Stimulated activated CD8-positive, alpha-beta memory T cell treated with anti-CD3 and anti-CD28 coated beads, Interleukin-12 subunit alpha, Interleukin-12 subunit beta, amount 100 ng/mL, for 24 hours (primary cell): ENCODE measurements around the gene MRI1.

ENCODE experiments used
- DNase-seq: peaks from one replicate; pipeline ENCODE4 v3.0.0-alpha.2; 2020; ENCODE audit errors: extremely low read depth

MRI1 gene

DNA sequence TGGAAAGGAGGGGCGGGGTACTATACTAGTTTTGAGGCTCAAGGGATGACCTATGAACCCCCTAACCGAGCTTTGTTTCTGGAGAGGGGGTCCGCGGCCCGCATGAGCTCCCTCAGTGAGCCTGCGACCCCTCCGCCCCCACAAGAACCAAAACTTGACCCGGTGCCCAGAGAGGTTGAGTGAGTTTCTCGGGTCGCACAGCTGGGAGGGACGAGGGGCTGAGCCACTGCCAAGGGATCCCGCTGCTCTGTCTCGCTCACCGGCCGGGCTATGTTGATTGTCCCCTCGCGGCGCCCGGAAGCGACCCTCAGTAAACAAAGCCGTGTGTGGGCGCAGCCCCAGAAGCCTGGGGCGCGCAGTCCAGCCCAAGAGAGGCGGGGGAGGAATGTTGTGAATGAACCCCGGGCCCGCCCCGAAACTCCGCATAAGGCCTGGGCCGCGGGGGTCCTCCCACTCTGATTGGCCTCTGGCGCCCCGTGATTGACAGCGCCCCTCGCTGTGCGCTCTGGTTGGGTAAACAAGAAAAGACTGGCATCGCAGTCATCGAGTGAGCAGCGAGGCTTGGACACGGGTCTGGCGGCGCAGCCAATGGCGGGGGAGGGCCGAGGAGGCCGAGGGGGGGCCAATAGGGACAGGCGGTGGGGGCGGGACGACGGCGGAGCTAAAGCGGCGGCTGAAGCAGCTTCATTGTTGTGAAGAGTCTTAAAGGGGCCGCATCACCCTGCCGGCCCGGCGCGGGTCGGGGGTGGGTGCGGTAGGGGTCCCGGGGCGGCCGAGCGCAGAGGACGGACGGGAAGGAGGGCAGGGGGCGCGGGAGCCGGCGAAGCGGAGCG lies 30.7 kb downstream of the MRI1 start, which contains the start of gene ZSWIM4:
ZSWIM4 (plus strand) TSS at position 687 of the 833 bp plus-strand sequence. CDS start 206 bp downstream, outside the sequence.
- peak; percentile 93 for DNase-seq

GRCh38 chr19:13795595-13796300 lies 31.4 kb downstream of the MRI1 start:
- DNase-seq: no peak

DNA sequence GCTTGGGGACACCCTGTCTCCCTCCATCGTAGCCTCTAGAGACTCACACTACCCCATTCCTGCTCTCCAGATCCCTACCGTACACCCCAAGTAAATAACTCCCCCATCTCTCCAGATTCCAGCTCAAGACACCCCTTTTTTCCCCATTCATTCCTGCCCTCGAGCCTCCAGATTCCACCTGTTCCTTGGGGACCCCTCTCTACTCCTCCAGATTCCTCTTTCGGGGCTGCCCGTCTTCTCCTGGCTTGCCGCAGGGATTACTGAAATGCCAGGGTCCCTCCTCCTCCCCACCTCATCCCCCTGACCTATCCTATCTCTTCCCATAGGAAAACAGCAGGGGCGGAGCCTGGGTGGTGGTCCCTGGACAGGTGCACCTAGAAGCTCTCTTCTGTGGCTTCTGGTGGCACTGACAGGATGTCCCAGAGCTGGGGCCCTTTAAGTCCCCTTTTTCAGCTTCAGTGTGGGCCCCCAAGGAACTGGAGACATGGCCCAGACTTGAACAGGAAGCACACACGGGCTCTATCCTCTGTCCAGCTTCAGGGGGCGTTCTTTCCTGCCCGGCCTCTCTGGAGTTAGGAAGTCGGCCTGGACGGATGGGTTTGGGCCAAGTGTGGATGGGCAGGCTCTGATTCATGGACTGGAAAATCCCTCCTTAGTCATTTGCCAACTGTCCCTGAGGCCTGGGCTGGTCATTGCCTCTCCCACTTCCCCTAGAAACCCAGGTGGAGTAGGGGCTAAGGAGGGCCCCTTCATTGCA lies 32.2 kb downstream of the MRI1 start:
- DNase-seq: no peak

- DNase-seq: no peak
Measured at GRCh38 chr19:13797058-13797440, 32.7 kb downstream of the MRI1 start.

- no peak for DNase-seq
Measured at GRCh38 chr19:13797870-13798269, 33.5 kb downstream of the MRI1 start.

GRCh38 chr19:13799669-13800068 lies 35.3 kb downstream of the MRI1 start:
- DNase-seq: no peak

- no peak for DNase-seq
Measured at GRCh38 chr19:13803038-13803437, 38.7 kb downstream of the MRI1 start.

GRCh38 chr19:13804830-13805683 lies 40.7 kb downstream of the MRI1 start:
- DNase-seq: no peak

DNA sequence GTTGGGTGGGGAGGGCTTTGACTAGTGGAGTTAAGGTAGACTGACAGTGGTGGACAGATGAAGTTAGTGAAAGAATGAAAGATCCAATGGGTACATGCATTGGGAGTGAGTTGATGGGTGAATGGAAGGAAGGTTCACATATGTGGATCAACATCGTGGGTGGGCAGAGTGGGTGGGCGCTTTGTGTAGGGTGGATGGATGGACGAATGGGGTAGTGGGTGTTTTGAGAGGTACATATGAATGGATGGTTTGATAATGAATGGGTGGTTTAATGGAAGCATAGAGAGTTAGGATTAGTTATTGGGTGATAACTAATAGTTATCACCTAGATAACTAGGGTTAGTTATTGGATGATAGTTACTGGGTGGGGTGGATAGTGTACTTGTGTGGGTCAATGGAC lies 42.4 kb downstream of the MRI1 start:
- DNase-seq: no peak

DNA sequence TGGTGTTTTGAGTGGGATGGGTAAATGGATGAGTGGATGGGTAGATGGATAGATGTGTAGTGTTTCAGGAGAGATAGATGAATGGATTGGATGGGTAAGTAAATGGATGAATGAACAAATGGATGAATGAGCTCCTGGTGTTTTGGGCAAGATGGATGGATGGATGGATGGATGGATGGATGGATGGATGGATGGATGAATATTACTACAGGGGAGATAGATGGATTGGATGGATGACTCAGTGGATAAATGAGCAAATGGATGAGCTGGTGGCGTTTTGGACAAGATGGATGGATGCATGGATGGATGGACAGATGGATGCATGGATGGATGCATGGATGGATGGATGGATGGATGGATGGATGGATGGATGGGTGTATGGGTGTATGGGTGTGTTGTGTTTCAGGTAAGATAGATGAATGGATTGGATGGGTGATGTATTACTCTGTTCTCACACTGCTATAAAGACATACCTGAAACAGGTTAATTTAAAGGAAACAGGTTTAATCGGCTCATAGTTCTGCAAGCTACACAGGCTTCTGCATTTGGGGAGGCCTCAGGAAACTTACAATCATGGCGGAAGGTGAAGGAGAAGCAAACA lies 43.2 kb downstream of the MRI1 start:
- DNase-seq: no peak

GRCh38 chr19:13808856-13809255 lies 44.5 kb downstream of the MRI1 start:
- DNase-seq: no peak

- DNase-seq: no peak
Measured at GRCh38 chr19:13812544-13812943, 48.2 kb downstream of the MRI1 start.

DNA sequence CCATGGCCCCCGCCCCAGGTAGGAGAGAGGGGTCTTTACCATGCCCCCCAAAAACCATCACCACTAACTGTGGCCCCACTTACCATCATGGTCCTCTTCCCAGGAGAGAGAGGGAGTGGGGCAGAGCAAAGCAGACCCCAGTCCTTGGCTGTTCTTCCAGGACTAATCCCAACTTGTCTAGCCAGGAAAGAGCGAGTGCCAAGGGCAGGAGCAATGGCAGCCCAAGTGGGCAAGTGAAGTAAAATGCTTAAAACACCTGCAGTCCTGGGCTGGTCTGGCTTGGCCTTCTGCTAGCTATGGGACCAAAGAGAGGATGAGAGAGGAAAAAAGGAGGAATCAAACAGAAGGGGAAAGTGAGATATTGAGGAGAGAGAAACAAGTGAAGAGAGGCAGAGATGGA lies 48.8 kb downstream of the MRI1 start:
- DNase-seq: no peak

- no peak for DNase-seq
Measured at GRCh38 chr19:13814550-13814949, 50.2 kb downstream of the MRI1 start.

GRCh38 chr19:13817018-13817614 lies 52.8 kb downstream of the MRI1 start:
- no peak for DNase-seq

GRCh38 chr19:13817615-13818371 lies 53.5 kb downstream of the MRI1 start:
- no peak for DNase-seq

DNA sequence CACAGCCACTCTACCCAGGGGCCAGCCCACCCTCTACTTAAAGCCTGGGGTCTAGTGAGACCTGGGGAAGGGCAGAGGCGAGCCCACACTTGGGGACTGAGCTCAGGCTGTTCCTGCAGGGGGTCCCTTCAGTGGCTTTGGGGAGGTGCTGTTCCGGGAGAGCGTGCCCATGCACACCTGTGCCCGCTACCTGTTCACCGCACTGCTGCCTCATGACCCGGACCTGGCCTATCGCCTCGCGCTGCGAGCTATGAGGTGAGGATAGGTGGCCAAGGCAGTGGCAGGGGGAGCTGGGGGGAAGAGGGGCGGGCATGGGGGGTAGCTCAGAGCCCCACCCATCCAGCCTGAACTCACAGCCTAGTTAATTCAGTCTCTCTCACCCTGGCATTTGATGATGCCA lies 54.9 kb downstream of the MRI1 start:
- DNase-seq: no peak

DNA sequence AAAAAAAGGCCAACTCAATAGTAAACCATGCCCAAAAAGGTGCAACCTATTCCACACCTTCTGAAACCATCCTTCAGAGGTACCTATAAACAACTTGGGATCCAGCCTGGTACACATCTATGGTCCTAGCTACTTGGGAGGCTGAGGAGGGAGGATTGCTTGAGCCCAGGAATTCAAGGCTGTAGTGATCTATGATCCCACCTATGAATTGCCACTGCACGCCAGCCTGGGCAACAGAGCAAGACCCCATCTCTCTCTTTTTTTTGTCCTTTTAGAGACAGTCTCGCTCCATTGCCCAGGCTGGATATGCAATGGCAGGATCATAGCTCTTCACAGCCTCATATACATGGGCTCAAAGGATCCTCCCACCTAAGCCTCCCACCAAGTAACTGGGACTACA lies 57.0 kb downstream of the MRI1 start:
- no peak for DNase-seq

DNA sequence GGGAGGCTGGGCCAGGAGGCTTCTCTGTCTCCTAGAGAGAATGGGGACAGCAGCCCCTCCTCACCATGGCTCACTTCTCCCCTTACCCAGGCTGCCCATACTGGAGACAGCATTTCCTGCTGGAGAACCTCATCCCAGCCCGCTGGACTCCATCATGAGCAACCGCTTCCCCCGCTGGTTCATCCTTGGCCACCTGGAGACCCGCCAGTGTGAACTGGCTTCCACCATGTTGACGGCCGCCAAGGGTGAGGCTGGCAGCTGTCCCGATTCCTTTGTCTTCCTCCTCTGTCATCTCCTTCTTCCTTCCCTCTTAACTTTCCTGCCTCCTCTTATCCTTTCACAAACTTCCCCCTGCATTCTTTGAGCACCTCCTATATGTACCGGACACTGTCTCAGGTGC lies 58.9 kb downstream of the MRI1 start:
- no peak for DNase-seq
